MCF 10A (cell line): Measurements from ENCODE around the gene COBL. TPM values are rescaled to one million over a fixed set of nuclear protein-coding genes. Genes with fewer than 3 reads are reported as not detected.

Experiments
- BruUV-seq: library from RNA; stranded (reverse); fragments of 400-500 nt; replicated peaks from 2 replicates; lab custom pipeline; 2021; lab: Mats Ljungman, UMichigan
- CTCF ChIA-PET: fragments of 300-600 bp; sonication (Branson Sonifier 250); formaldehyde crosslinking; extraction: SDS; loops from one replicate; lab custom pipeline; 2021; ENCODE audit warnings: antibody characterized with exemption, inconsistent platforms; lab: Yijun Ruan, JAX
- POLR2A ChIA-PET: fragments of 300-600, 350-650 bp; sonication (Branson Sonifier 250); formaldehyde crosslinking; extraction: SDS; loops from one replicate; lab custom pipeline; 2020; ENCODE audit warnings: antibody characterized with exemption, inconsistent platforms; lab: Yijun Ruan, JAX
- DNase-seq: peaks from one replicate; pipeline ENCODE4 v3.0.0-alpha.2; 2018; ENCODE audit not compliant: unreplicated experiment
- H3K27ac Mint-ChIP-seq: one replicate; pipeline ENCODE4 v1.8.0; 2022; ENCODE audit warnings: mild to moderate bottlenecking, low read depth, mixed read lengths; ENCODE audit not compliant: unreplicated experiment
- H3K27me3 Mint-ChIP-seq: one replicate; pipeline ENCODE4 v1.8.0; 2022; ENCODE audit warnings: mixed read lengths; ENCODE audit not compliant: insufficient read depth, unreplicated experiment
- H3K36me3 Mint-ChIP-seq: one replicate; pipeline ENCODE4 v1.8.0; 2022; ENCODE audit warnings: mild to moderate bottlenecking, moderate library complexity, mixed read lengths; ENCODE audit not compliant: insufficient read depth, unreplicated experiment
- H3K4me1 Mint-ChIP-seq: one replicate; pipeline ENCODE4 v1.8.0; 2022; ENCODE audit warnings: mixed read lengths; ENCODE audit not compliant: insufficient read depth, unreplicated experiment
- H3K4me3 Mint-ChIP-seq: one replicate; pipeline ENCODE4 v1.8.0; 2022; ENCODE audit warnings: mild to moderate bottlenecking, moderate library complexity, mixed read lengths; ENCODE audit not compliant: unreplicated experiment
- H3K9me3 Mint-ChIP-seq: one replicate; pipeline ENCODE4 v1.8.0; 2022; ENCODE audit warnings: mixed read lengths; ENCODE audit not compliant: unreplicated experiment
- intact Hi-C: fragments of 100-400 bp; cut with micrococcal nuclease; formaldehyde crosslinking; loops from 2 replicates; pipeline ENCODE4 v1.14.1; 2022
- total RNA-seq: library from RNA; stranded (reverse); gene quantifications from 2 replicates; pipeline ENCODE4 v1.2.3, GENCODE V29; 2022
- TF ChIP-seq, protein P1 (sequence below): fragments of 200-600 bp; IDR thresholded peaks from one replicate; pipeline ENCODE4 v1.8.0; 2022; ENCODE audit warnings: antibody characterized with exemption, mild to moderate bottlenecking; ENCODE audit not compliant: unreplicated experiment

COBL gene
- total RNA-seq, 1 experiment from 2014 or later = 12.3 TPM

DNA sequence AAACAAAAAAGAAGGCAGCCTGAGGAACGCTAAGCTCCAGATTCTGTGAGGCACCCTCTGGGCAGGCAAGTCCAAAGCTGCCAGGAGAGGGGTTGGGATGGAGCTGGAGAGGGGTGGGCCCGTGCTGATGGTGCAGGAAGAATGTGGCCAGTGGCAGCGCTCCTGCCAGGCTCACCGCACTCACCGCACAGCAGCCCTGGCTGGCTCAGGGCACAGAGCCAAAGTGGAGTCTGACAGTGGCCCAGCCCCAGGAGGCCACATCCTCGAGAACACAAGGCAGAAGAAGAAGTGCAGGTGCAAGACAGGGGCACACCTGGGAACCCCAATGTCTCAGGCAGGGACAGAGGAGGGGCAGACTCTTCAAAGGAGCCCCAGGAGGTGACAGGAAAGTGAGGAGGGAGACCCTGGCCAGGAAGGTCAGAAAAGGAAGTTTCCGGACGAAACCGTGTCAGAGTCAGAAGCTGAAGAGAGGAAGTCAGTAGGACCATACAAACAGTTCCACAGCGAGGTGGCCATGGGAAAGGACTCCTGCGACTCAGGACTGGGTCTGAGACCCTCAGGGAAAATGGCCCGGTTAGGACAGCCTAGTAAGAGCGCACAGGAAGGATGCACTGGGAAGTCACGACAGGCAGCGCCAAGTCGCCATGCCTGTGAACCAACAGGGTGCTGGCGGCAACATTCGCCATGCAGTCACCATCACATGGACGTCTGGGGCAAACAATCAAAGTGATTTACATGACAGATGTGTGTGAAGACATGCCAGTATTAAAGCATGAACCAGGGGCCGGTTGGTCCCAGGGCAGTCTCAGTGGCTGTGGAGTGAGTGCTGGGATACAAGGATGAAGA is 54.4 kb downstream of the COBL start:
- no peak overlapping the region for H3K27ac Mint-ChIP-seq
- no peak for DNase-seq
- H3K27me3 Mint-ChIP-seq = no peaks in the 10 kb centered on the region
- no TSS peak for BruUV-seq
- POLR2A ChIA-PET = interaction anchor here (1.0 kb wide), 1 partner anchor 16 kb away, joined by 3 read pairs; no protein-coding TSS in a partner anchor
- TF ChIP-seq, protein P1, sequence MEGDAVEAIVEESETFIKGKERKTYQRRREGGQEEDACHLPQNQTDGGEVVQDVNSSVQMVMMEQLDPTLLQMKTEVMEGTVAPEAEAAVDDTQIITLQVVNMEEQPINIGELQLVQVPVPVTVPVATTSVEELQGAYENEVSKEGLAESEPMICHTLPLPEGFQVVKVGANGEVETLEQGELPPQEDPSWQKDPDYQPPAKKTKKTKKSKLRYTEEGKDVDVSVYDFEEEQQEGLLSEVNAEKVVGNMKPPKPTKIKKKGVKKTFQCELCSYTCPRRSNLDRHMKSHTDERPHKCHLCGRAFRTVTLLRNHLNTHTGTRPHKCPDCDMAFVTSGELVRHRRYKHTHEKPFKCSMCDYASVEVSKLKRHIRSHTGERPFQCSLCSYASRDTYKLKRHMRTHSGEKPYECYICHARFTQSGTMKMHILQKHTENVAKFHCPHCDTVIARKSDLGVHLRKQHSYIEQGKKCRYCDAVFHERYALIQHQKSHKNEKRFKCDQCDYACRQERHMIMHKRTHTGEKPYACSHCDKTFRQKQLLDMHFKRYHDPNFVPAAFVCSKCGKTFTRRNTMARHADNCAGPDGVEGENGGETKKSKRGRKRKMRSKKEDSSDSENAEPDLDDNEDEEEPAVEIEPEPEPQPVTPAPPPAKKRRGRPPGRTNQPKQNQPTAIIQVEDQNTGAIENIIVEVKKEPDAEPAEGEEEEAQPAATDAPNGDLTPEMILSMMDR = no peak
- no peak overlapping the region for H3K4me3 Mint-ChIP-seq
- no peaks in the 10 kb centered on the region for H3K9me3 Mint-ChIP-seq
- CTCF ChIA-PET = interaction anchor here (0.7 kb wide), 1 partner anchor 608 kb away, joined by 3 read pairs; no protein-coding TSS in a partner anchor
- H3K4me1 Mint-ChIP-seq = peaks cover 8% of the 10 kb centered on the region
- H3K36me3 Mint-ChIP-seq = no peaks in the 10 kb centered on the region
- intact Hi-C loops = no loop called here

DNA sequence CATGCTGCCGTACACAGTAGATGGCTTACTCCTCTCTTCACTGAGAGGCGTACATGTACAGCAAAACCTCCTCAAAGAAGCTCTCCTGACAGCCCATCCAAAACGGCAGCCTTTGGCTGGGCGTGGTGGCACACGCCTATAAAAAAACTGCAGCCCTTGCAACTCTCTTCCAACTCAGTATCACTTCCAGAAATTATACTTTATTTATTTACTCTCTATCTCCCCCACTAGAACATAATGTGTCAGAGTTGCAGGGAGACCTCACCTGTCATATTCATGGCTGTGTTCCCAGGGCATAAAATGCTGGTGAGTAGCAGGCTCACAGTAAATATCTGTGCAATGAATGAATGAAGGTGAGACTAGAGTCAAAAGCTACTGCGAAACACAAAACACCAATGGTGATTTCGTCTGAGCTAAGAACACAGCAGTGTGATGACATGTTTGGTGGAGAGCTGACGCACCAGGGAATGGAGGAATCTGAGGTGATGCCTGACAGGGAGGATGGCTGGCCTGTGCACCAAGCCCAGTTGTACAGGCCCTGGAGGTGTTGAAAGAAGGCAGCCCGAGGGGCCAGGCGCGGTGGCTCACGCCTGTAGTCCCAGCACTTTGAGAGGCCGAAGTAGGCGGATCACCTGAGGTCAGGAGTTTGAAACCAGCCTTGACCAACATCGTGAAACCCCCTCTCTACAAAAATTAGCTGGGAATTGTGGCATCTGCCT is 55.3 kb downstream of the COBL start:
- ChIA-PET CTCF (interaction anchor here (0.6 to 0.7 kb wide), 2 partner anchors 17 to 607 kb away, joined by 3 read pairs; no protein-coding TSS in a partner anchor), POLR2A (no interaction called here)
- H3K9me3 Mint-ChIP-seq = no peaks in the 10 kb centered on the region
- BruUV-seq = no TSS peak
- H3K36me3 Mint-ChIP-seq = no peaks in the 10 kb centered on the region
- DNase-seq = no peak
- H3K27ac Mint-ChIP-seq = no peak overlapping the region
- intact Hi-C loops = no loop called here
- H3K27me3 Mint-ChIP-seq = no peaks in the 10 kb centered on the region
- H3K4me1 Mint-ChIP-seq = peaks cover 8% of the 10 kb centered on the region
- H3K4me3 Mint-ChIP-seq = no peak overlapping the region
- TF ChIP-seq, protein P1 = no peak

DNA sequence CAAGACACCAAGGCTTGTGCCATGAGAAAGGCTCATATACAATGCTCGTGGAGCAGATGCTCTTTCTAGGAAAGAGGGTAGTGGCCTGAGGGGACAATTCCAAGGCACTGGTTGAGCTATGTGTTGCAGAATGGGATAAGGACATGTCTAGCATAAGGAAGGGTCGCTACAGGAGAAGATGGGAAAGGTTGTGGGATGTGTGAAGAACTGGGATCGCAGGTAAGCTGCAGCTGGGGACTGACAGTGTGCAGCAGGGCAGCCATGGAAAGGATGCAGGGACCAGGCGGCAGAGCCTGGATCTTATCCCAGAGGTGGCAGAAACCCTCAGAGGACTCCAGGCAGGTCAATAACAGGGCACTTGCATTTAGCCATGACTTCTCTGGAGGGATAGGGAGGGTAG is 56.1 kb downstream of the COBL start:
- Mint-ChIP-seq H3K27ac (no peak overlapping the region), H3K36me3 (no peaks in the 10 kb centered on the region), H3K4me1 (peaks cover 8% of the 10 kb centered on the region), H3K4me3 (no peak overlapping the region), H3K27me3 (no peaks in the 10 kb centered on the region), H3K9me3 (no peaks in the 10 kb centered on the region)
- no TSS peak for BruUV-seq
- ChIA-PET POLR2A (no interaction called here), CTCF (no interaction called here)
- intact Hi-C loops = no loop called here
- no peak for DNase-seq
- TF ChIP-seq, protein P1 = no peak

DNA sequence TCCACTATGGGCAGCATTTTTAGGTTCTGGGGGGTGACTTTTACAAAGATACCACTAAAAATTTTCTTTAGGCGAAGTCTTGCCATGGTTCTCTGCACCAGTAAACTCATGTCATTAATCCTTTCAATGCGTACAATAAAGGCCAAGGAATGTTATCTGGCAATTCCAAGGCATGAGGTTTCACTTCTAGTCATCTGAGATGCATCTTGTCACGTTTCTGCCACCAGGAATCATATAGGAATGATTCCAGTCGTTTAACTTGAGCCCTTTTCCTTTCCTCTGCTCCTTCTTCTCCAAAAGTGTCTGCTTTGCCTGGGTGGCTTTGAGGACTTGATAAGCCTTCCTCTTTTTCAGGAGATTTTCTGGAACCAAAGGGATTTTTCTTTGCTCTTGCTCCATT is 56.8 kb downstream of the COBL start:
- Mint-ChIP-seq H3K27me3 (no peaks in the 10 kb centered on the region), H3K36me3 (no peaks in the 10 kb centered on the region), H3K4me1 (peaks cover 8% of the 10 kb centered on the region), H3K4me3 (no peak overlapping the region), H3K9me3 (no peaks in the 10 kb centered on the region), H3K27ac (no peak overlapping the region)
- BruUV-seq = no TSS peak
- ChIA-PET POLR2A (no interaction called here), CTCF (interaction anchor here (0.5 kb wide), 1 partner anchor 666 kb away, joined by 6 read pairs; no protein-coding TSS in a partner anchor)
- no peak for DNase-seq
- intact Hi-C loops = no loop called here
- TF ChIP-seq, protein P1 = no peak
